IPS-20b (cell line): Measurements from ENCODE around the gene CA6.
"Not testable (repeated sequence)": the region's sequence is repeated elsewhere in the genome, so short reads cannot be mapped to it uniquely, and the experiment has no call there.

Source experiments
- H3K27ac ChIP-seq: one replicate; pipeline ENCODE4 v1.5.1; 2013; ENCODE audit warnings: low read length
- H3K27me3 ChIP-seq: 2 replicates; pipeline ENCODE4 v1.6.1; 2013; ENCODE audit warnings: mild to moderate bottlenecking, low read length, inconsistent platforms; ENCODE audit not compliant: insufficient read depth
- H3K36me3 ChIP-seq: 2 replicates; pipeline ENCODE4 v1.6.1; 2013; ENCODE audit warnings: low read depth, mild to moderate bottlenecking, inconsistent platforms, low read length, moderate library complexity; ENCODE audit not compliant: insufficient read depth
- H3K4me1 ChIP-seq: 2 replicates; pipeline ENCODE4 v1.6.1; 2013; ENCODE audit warnings: mild to moderate bottlenecking, control low read depth, inconsistent platforms, low read length, moderate library complexity; ENCODE audit not compliant: insufficient read depth
- H3K4me3 ChIP-seq: 2 replicates; pipeline ENCODE4 v1.5.1; 2013; ENCODE audit warnings: mild to moderate bottlenecking, low read length, inconsistent platforms
- H3K9ac ChIP-seq: 2 replicates; pipeline ENCODE4 v1.6.1; 2013; ENCODE audit warnings: low read depth, mild to moderate bottlenecking, inconsistent platforms, low read length, moderate library complexity
- H3K9me3 ChIP-seq: 2 replicates; pipeline ENCODE4 v1.6.1; 2013; ENCODE audit warnings: mild to moderate bottlenecking, low read depth, low read length, inconsistent platforms; ENCODE audit not compliant: insufficient read depth

Gene CA6

GRCh38 chr1:8956461-8957349 is 11.0 kb downstream of the CA6 start:
- Histone ChIP-seq H3K36me3 (no peaks in the 10 kb centered on the region), H3K27me3 (no peaks in the 10 kb centered on the region), H3K9ac (no peak overlapping the region), H3K9me3 (no peaks in the 10 kb centered on the region), H3K27ac (no peak overlapping the region), H3K4me1 (no peaks in the 10 kb centered on the region), H3K4me3 (no peak overlapping the region)

GRCh38 chr1:8962812-8963530 is 17.3 kb downstream of the CA6 start:
- H3K36me3 ChIP-seq, result no peaks in the 10 kb centered on the region
- no peak overlapping the region for H3K9ac ChIP-seq
- no peak overlapping the region for H3K4me3 ChIP-seq
- H3K27ac ChIP-seq, result no peak overlapping the region
- no peaks in the 10 kb centered on the region for H3K27me3 ChIP-seq
- H3K4me1 ChIP-seq, result no peaks in the 10 kb centered on the region
- no peaks in the 10 kb centered on the region for H3K9me3 ChIP-seq

GRCh38 chr1:8963963-8964362 is 18.3 kb downstream of the CA6 start:
- H3K9ac ChIP-seq, result no peak overlapping the region
- no peaks in the 10 kb centered on the region for H3K27me3 ChIP-seq
- no peaks in the 10 kb centered on the region for H3K4me1 ChIP-seq
- H3K27ac ChIP-seq, result no peak overlapping the region
- H3K36me3 ChIP-seq, result no peaks in the 10 kb centered on the region
- no peak overlapping the region for H3K4me3 ChIP-seq
- H3K9me3 ChIP-seq, result no peaks in the 10 kb centered on the region

- no peak overlapping the region for H3K9ac ChIP-seq
- H3K9me3 ChIP-seq, result no peaks in the 10 kb centered on the region
- H3K36me3 ChIP-seq, result no peaks in the 10 kb centered on the region
- H3K4me3 ChIP-seq, result no peak overlapping the region
- no peak overlapping the region for H3K27ac ChIP-seq
- H3K27me3 ChIP-seq, result no peaks in the 10 kb centered on the region
- no peaks in the 10 kb centered on the region for H3K4me1 ChIP-seq
Measured at GRCh38 chr1:8965121-8965820, 19.6 kb downstream of the CA6 start.

GRCh38 chr1:8966606-8967005 is 20.9 kb downstream of the CA6 start:
- Histone ChIP-seq H3K9me3 (no peaks in the 10 kb centered on the region), H3K9ac (no peak overlapping the region), H3K4me1 (no peaks in the 10 kb centered on the region), H3K36me3 (no peaks in the 10 kb centered on the region), H3K27ac (no peak overlapping the region), H3K4me3 (no peak overlapping the region), H3K27me3 (no peaks in the 10 kb centered on the region)

GRCh38 chr1:8968902-8969301 is 23.2 kb downstream of the CA6 start:
- H3K27me3 ChIP-seq, H3K36me3 ChIP-seq, H3K4me1 ChIP-seq, H3K4me3 ChIP-seq, H3K9ac ChIP-seq, H3K27ac ChIP-seq, H3K9me3 ChIP-seq: not testable (repeated sequence)

- Histone ChIP-seq H3K4me1 (no peaks in the 10 kb centered on the region), H3K4me3 (no peak overlapping the region), H3K27ac (no peak overlapping the region), H3K27me3 (no peaks in the 10 kb centered on the region), H3K9ac (no peak overlapping the region), H3K9me3 (no peaks in the 10 kb centered on the region), H3K36me3 (no peaks in the 10 kb centered on the region)
Measured at GRCh38 chr1:8969937-8970336, 24.3 kb downstream of the CA6 start.

- H3K9ac ChIP-seq, result no peak overlapping the region
- no peak overlapping the region for H3K27ac ChIP-seq
- no peaks in the 10 kb centered on the region for H3K36me3 ChIP-seq
- H3K4me3 ChIP-seq, result no peak overlapping the region
- no peaks in the 10 kb centered on the region for H3K27me3 ChIP-seq
- H3K9me3 ChIP-seq, result no peaks in the 10 kb centered on the region
- no peaks in the 10 kb centered on the region for H3K4me1 ChIP-seq
Measured at GRCh38 chr1:8970870-8971337, 25.2 kb downstream of the CA6 start.

- Histone ChIP-seq H3K9ac (no peak overlapping the region), H3K9me3 (no peaks in the 10 kb centered on the region), H3K27ac (no peak overlapping the region), H3K27me3 (no peaks in the 10 kb centered on the region), H3K4me1 (no peaks in the 10 kb centered on the region), H3K4me3 (no peak overlapping the region), H3K36me3 (no peaks in the 10 kb centered on the region)
Measured at GRCh38 chr1:8974551-8974950, 28.9 kb downstream of the CA6 start.

GRCh38 chr1:8976338-8976737 is 30.7 kb downstream of the CA6 start:
- no peak overlapping the region for H3K27ac ChIP-seq
- no peaks in the 10 kb centered on the region for H3K9me3 ChIP-seq
- H3K27me3 ChIP-seq, result no peaks in the 10 kb centered on the region
- no peak overlapping the region for H3K9ac ChIP-seq
- H3K36me3 ChIP-seq, result no peaks in the 10 kb centered on the region
- no peak overlapping the region for H3K4me3 ChIP-seq
- H3K4me1 ChIP-seq, result no peaks in the 10 kb centered on the region

- no peak overlapping the region for H3K4me3 ChIP-seq
- no peaks in the 10 kb centered on the region for H3K36me3 ChIP-seq
- no peak overlapping the region for H3K27ac ChIP-seq
- no peaks in the 10 kb centered on the region for H3K27me3 ChIP-seq
- H3K9me3 ChIP-seq, result no peaks in the 10 kb centered on the region
- no peaks in the 10 kb centered on the region for H3K4me1 ChIP-seq
- H3K9ac ChIP-seq, result no peak overlapping the region
Measured at GRCh38 chr1:8976896-8977450, 31.3 kb downstream of the CA6 start.
